Keratinocyte (primary cell): ENCODE measurements around the gene UBE2F.

Experiments used
- EZH2 ChIP-seq: IDR thresholded peaks from one replicate; pipeline ENCODE4 v1.6.1; 2012; ENCODE audit warnings: inconsistent platforms, mild to moderate bottlenecking, low read length, moderate library complexity
- TF ChIP-seq, protein P1 (sequence below), 3 experiments: IDR thresholded peaks in 1 of 3; conservative IDR thresholded peaks in 1 of 3; optimal IDR thresholded peaks in 1 of 3; 2 replicates in 2 of 3; 3 replicates in 1 of 3; pipeline versions ENCODE3 to v1.5.1; 2011; ENCODE audit warnings: low read length in 3 of 3, mild to moderate bottlenecking in 3 of 3, moderate library complexity in 2 of 3, control low read depth in 1 of 3, inconsistent platforms in 1 of 3; ENCODE audit not compliant: insufficient read depth in 2 of 3; ENCODE audit errors: extremely low read depth in 1 of 3

DNA sequence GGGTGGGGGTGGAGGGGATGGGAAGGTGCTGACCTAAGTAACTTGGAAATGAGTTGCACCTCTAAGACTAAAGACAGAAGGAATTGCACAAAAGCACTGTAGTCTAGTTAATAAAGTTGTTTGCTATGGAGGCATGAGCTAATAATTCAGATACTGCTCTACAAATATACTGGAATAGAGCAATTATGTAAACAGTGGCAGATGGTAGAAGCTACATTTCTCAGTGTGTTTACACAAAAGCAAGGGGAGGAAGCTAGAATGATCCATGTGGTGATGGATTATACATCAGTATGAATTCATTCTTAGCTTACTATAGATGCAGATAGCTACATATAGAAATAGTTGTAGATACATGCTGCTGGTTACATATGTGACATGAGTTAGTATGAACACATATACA, 27.6 kb upstream of the UBE2F start:
- TF ChIP-seq, protein P1, sequence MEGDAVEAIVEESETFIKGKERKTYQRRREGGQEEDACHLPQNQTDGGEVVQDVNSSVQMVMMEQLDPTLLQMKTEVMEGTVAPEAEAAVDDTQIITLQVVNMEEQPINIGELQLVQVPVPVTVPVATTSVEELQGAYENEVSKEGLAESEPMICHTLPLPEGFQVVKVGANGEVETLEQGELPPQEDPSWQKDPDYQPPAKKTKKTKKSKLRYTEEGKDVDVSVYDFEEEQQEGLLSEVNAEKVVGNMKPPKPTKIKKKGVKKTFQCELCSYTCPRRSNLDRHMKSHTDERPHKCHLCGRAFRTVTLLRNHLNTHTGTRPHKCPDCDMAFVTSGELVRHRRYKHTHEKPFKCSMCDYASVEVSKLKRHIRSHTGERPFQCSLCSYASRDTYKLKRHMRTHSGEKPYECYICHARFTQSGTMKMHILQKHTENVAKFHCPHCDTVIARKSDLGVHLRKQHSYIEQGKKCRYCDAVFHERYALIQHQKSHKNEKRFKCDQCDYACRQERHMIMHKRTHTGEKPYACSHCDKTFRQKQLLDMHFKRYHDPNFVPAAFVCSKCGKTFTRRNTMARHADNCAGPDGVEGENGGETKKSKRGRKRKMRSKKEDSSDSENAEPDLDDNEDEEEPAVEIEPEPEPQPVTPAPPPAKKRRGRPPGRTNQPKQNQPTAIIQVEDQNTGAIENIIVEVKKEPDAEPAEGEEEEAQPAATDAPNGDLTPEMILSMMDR (optimal IDR thresholded peaks at IDR 0.05 in 1 of 3, IDR thresholded peaks at IDR 0.05 in 1 of 3, conservative IDR thresholded peaks at IDR 0.05 in 1 of 3; ENCODE audit: extremely low read depth in 1 of 3, insufficient read depth in 2 of 3, low read length in 3 of 3): no peak
- no peak for TF ChIP-seq EZH2
